HL-60/S4 (cell line): ENCODE results near the gene TRIM14.

Experiments
- in situ Hi-C: fragments of 300-500 bp; cut with MboI; formaldehyde crosslinking; loops from 2 replicates; pipeline ENCODE4 v1.14.3; 2022; ENCODE audit warnings: low sequenced_read_pairs

TRIM14 gene

DNA sequence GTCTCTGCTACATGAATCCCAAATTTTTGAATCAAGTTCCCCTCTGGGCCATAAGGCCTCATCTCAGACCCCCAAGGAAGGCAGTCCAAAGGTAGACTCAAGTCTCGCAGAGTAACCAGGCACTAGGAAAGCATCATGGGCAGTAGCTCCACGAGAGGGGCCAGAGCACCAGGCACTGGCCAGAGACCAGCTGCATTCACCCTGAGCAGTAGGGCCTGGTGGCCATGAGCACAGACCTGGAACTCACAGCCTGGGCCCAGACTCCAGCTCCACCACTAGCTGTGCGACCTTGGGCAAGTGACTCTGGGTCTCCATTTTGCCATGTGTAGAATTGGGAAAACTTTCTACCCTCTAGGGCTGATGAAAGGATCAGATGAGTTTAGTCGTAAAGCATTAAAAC is 34.0 kb downstream of the TRIM14 start:
- in situ Hi-C loops, result no loop called here

DNA sequence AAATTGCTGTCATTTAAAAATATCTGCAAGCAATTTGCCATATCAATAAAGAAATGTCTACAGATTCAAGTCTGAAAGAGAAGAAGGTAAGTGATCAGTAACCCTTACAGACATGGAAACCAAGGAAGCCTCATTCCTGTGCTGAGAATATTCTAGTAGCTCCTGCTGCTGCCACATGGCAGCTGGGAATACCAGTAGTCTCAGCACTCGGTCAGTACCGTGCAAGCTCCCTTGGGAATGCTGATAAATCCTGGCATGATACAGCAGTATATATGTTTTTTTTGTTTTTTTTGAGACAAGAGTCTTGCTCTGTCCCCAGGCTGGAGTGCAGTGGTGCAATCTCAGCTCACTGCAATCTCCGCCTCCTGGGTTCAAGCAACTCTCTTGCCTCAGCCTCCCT is 34.6 kb downstream of the TRIM14 start:
- in situ Hi-C loops, result no loop called here

DNA sequence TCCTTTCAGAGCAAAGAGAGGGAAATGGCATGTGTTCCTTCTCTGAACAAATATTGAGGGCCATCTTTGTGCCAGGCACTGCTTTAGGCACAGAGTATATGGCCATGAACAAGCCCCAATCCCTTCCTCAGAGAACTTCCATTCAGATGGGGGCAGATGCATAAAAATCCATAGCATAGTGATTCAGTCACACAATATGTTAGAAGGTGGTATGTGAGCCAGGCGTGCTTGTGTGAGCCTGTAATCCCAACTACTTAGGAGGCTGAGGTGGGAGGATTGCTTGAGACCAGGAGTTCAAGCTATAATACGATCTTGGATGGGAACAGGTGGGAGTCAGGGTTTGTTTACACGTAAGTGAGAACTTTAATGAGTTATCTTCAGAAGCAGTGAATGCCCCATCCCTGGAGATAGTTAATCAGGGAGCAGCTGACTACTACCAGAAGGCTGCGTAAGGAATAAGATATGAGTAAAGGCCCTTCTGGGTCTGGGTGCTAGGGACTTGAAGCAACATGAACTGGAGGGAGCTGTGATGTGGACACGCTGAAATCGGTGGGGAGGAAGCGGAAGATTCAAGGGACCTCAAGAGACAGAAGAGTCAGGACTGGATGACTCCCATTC is 35.3 kb downstream of the TRIM14 start:
- in situ Hi-C loops, result no loop called here

DNA sequence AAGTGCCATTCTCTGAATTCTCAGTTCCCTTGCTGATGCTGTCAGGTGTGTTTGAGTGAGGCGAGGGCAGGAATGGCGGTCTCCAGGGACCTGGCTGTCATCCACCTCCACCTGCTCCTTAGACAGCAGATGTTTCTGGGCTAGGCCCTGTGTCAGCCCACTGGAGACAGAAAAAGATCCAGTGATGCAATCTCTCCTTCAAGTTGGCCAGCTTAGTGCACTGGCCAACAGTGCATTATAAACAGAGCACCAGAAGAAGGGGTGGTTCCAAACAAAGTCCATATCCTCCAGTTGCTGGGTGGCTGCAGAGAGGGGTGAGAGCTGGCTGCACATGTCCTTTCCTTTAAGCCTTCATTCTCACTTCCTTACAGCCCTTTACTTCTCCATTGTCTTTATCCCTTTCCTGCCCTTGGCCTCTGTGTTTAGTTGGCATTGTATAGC is 35.9 kb downstream of the TRIM14 start:
- in situ Hi-C loops, result no loop called here

DNA sequence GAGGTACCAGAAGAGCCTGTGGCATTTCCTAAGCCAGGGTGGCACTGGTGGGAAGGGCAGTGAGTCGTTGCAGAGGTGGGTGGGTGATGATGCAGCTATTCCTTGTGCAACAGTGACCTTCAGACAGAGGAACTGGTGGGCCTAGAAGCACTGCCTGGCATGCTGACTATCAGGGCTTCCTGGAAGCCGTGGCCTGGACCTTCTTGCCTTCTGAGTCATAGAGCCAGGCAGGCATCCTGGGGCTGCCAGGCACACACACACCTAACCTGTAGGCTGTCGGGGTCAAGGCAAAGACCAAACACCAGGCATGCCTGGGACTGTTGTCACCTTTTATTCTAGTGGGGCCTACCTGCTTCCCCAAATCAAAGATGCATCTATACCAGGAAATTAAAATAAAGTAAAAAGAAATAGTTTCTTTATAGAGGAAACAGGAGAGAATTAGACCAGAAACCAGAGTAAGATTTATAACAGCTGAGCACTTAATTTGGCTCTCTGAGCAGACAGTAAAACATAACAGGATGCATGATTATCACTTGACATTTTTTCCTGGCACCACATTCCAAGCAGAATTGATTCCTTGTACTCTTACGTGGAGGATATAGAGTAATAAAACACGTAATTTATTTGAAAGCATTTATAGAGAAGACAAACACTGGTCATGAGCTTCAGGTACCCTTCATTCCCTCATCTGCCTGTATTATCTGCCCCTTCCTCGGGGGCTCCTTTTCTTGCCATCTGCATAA is 37.4 kb downstream of the TRIM14 start:
- in situ Hi-C loops, result no loop called here

DNA sequence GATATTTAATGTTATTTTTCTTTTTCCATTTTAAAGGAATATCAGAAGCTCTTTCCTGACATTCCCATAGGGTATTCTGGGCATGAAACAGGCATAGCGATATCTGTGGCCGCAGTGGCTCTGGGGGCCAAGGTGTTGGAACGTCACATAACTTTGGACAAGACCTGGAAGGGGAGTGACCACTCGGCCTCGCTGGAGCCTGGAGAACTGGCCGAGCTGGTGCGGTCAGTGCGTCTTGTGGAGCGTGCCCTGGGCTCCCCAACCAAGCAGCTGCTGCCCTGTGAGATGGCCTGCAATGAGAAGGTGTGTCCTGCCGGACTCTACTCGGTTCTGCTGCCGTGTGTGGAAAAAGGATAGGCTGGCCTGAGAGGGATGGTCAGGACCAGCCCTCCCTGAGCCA is 38.2 kb downstream of the TRIM14 start:
- in situ Hi-C loops, result no loop called here

DNA sequence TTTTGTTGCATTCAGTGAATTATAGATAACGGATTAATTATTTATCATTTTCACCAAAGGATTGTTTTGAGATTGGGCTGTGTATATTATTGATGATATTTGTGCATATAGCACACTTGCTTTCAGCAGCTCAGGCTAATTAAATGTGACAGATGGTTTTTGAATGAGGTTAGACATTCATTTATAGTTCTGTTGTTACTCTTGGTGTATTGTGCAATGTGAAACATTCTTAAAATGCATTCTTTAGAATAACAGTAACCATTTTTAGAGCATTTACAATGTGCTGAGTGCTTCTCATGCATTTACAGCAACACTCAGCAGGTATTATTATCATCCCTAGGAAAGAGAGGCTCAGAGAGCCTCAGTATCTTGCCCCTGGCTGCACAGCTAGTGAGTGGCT is 38.7 kb downstream of the TRIM14 start:
- in situ Hi-C loops, result no loop called here

DNA sequence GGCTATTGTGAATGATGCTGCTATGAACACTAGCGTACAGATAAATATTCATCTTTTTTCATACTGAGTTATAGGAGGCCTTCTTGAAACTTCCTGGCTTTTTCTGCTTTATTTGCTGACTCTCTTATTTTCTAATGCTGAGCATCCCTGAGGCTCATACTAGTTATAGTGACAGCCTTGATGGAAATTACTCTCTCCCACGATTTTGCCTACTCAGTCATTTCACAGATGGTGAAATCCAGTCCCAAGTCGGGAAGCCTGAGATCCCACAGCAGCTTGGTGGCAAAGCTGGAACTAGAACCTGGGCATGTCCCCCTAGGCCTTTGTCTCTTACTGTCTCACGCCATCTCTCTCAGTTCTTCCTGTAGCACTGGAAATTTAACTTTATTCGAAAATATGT is 40.1 kb downstream of the TRIM14 start:
- in situ Hi-C loops, result loop anchor here (10.0 kb wide), 1 partner anchor 176 kb away; the partner anchor contains the start of gene TBC1D2

DNA sequence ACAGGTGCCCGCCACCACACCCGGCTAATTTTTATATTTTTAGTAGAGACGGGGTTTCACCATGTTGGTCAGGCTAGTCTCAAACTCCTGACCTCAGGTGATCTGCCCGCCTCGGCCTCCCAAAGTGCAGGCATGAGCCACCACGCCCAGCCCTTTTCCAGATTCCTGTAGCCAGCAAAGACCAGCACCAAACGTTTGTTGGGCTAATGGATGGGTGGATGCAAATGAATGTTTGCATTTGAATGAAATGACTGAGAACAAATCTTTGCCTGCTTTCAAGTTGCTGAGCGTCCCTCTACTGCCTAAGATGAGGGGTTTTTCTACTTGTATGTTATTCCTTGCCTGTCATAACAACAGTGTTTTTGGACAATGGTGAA is 42.5 kb downstream of the TRIM14 start:
- in situ Hi-C loops, result loop anchor here (10.0 kb wide), 1 partner anchor 178 kb away; the partner anchor contains the start of gene TBC1D2

DNA sequence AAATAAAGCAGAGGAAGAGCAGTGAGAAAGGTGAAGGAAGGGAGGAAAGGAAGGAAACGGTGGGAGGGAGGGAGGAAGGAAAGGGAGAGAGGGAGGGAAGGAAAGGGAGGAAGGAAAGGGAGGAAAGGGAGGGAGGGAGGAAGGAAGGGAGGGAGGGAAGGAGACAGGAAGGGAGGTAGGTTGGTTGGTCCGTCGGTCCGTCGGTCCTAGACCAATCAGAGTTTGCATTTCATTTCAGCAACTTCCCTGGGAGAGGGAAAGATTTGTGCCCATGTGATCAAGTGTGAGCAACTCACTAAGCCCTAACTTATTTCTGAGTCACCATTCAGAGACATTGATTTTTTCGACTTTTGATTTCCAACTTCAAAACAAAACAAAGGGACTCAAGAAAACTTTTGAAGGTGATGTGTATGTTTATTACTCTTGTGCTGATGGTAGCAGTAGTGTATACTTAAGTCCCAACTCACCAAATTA is 43.7 kb downstream of the TRIM14 start:
- in situ Hi-C loops, result loop anchor here (10.0 kb wide), 1 partner anchor 179 kb away; the partner anchor contains the start of gene TBC1D2

DNA sequence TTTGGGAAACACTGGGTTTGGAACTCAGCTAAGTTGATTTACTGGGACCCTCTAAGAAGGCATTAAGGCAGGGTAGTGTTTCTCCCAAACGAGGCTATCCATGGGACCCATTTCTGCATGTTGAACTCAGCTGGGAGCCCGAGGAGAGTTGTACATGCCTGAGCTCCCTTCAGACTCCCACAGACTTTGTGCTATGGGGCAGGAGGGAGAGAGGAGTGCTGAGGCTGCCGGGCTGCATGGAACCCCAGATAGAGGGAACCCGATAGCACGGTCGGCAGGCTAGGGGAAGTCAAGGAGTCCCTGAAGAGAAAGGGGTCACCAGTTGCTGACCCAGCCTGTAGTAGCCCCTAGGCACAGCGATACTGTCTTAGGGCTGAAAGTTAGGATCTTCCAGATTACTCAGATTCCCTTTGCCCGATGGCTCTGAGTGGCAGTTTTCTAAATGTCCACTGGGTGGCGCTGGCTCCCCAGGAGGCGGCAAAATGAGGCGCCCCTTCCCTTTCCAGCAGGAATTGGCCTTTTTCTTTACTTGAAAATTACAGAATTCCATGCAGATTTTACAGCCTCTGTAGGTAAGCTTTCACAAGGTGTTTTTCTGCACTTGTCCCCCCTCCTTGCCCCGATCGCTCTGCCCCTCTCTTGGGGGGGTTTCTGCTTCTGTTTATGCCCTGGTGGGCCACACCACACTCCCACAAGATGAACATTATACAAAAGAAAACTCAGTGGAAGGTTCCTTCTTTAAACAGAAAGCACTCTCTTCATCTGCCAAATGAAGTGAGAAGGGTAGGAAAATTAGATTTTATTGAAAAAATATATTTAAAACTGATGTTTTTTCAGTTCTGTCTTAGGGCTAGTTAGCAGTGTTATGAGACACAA is 44.7 kb downstream of the TRIM14 start:
- in situ Hi-C loops, result loop anchor here (10.0 kb wide), 1 partner anchor 180 kb away; the partner anchor contains the start of gene TBC1D2

DNA sequence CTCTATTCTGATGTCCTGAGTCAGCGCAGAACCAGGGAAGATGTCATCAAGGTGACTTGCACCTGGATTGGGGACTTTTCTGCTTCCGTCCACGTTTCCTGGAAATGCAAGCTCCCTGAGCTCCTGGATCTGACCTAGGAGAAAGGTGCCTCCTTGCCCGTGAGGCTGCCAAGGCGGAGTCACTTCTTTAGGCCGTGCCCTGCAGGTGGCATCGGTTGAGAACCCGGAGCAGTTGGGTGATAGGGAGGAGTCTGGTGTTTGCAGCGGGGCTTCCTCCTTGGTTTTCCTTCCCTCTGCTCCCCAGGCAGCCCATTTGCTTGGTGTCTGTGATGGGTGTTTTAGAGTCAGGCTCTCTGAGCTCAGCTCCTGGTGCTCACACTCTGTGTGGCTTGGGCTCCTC is 47.3 kb downstream of the TRIM14 start:
- in situ Hi-C loops, result loop anchor here (10.0 kb wide), 1 partner anchor 183 kb away; the partner anchor contains the start of gene TBC1D2

DNA sequence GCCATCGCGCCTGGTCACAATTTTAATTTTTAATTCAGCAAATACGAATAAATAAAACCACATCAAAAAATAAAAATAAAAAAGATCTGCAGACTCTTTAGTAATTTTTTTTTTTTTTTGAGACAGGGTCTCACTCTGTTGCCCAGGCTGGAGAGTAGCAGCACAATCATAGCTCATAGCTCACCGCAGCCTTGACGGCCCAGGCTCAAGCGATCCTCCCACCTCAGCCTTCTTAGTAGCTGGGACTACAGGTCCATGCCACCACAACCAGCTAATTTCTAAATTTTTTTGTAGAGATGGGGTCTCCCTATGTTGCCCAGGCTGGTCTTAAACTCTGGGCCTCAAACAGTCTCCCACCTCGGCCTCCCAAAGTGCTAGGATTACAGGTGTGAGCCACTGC is 48.3 kb downstream of the TRIM14 start:
- in situ Hi-C loops, result loop anchor here (10.0 kb wide), 1 partner anchor 184 kb away; the partner anchor contains the start of gene TBC1D2

DNA sequence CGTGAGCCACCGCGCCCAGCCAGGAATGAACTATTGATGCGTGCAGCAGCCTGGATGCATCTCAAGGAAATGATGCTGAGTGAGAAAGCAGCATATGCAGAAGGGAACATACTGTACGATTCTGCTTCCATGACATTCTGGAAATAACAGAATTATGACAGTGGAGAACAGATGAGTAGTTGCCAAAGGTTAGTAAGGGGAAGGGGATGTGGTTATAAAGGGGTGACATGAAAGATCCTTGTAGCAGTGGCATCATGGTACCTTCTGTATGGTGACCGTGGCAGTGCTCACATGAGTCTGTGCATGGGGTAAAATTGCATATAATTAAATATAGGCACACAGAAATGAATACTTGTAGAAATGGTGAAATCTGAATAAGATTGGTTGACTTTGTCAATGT is 49.5 kb downstream of the TRIM14 start:
- in situ Hi-C loops, result no loop called here

DNA sequence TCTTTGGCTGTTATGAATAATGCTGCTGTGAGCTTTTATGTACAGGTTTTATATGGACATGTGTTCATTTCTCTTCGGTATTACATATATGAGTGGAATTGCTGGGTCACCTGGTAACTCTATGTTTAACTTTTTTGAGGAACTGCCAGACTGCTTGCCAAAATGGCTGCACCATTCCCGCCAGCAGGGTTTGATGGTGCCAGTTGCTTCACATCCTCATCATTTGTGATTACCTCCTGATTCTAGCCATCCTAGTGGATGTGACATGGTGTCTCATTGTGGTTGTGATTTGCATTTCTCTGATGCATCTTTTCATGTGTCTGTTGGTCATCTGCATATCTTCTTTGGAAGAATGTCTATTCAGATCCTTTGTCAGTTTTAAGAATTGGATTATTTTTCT is 51.8 kb downstream of the TRIM14 start:
- in situ Hi-C loops, result no loop called here

DNA sequence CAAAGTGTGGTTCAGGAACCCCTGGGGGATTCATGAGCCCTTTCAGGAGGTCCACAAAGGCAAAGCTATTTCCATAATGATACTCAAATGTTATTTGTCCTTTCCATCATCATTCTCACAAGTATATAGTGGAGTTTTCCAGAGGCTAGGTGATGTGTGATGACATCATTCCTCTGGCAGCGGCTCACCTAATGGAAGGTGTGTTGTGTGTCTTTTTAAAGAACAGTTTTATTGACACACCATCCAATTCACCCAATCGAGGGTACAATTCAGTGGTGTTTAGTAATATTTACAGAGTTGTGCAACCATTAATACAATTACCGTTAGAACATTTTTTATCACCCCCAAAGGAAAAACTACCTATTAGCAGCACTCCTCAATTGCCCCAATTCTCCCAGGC is 52.8 kb downstream of the TRIM14 start:
- in situ Hi-C loops, result no loop called here

DNA sequence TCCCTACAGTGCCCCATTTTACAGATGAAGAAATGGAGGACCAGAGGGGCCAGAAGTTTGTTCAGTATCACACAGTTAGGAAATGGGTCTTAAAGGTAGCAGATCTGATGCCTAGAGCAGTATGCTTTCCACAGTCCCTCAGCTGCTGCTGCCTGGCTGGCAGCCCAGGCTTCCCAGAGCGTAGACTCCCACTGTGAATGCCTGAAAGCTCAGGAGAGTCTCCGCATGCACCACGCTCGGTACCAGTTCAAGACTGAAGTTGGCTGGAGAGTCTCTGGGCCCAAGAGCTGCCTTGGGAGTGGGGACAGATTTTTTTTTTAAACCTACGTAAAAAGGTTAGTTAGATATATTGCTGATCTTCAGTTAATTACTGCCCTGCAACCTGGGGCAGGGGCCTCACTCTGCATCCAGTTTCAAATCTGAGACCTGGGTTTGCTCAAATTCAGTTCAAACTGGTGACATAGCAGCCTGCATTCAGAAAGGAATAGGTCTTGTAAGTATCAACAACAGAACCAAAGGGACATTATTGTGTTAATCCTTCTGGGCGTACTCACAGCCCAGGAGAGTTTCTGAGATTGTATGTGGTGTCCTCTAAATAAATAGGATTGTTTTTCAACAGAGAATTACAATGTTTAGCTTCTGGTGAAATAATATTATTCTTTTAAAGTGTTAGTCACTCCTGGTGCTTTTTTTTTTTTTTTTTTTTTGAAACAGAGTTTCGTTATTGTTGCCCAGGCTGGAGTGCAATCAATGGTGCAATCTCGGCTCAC is 54.2 kb downstream of the TRIM14 start:
- in situ Hi-C loops, result no loop called here

DNA sequence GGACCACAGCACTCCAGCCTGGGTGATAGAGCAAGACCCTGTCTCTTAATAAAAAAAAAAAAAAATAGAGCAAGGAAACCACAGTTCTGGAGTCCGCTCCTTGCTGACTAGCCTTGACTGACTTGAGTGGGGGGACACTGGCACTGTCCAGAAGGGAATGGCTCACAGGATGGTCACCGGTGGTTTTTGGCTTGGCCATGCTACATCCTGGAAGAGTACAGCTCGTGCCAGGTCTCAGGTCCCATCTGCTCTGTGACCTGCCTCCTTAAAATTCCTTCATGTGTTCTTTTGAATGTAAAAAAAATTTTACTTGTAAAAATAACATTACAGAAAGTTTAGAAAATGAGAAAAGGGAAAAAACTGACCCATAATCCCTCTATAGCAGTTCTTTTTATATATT is 56.9 kb downstream of the TRIM14 start:
- in situ Hi-C loops, result no loop called here

DNA sequence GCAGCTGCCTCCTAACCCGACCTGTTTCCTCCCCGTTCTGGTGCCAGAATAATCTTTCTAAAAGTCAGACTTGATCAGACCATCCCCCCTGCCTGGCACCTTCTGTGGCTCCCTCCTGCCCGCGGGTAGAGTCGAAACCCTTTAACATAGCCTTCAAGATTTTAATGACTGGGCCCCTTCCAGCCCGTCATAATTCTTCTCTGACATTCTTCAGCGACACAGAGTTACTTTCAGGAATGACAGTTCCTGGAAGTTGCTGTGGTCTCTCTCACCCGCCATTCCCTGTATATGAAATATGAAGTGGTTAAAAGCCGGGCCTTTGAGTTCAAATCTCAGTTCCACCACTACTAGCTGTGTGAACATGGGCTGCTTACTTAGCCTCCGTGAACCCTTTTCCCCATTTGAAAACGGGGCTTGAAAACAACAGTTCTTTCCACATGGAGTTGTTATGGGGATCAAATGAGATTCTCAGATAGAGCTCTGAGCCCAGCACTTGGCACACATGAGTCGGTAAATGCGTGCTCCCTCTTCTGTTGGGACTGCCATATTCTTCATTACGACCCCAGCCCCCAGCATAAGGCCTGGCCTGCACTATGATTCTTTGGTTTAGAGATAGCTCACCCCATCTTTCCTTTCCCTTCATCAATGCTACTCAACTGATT is 61.8 kb downstream of the TRIM14 start:
- in situ Hi-C loops, result no loop called here
